ENCODE results near the gene TPO.
"Not testable (repeated sequence)": the region's sequence is repeated elsewhere in the genome, so short reads cannot be mapped to it uniquely, and the experiment has no call there.

Gene TPO

DNA sequence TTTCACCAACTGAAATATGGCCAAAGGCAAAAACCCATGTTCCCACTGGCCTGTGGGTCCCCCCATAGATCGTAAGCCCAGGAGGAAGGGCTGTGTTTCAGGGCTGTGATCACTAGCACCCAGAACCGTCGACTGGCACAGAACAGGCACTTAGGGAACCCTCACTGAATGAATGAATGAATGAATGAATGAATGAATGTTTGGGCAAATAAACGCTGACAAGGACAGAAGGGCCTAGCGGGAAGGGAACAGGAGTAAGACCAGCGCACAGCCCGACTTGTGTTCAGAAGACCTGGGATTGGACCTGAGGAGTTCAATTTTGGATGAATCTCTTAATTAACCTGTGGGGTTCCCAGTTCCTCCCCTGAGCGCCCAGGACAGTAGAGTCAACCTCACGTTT is 76.2 kb downstream of the TPO start:
- H3K79me2 ChIP-seq, result no peaks in the 10 kb centered on the region
- TF ChIP-seq, protein P1, sequence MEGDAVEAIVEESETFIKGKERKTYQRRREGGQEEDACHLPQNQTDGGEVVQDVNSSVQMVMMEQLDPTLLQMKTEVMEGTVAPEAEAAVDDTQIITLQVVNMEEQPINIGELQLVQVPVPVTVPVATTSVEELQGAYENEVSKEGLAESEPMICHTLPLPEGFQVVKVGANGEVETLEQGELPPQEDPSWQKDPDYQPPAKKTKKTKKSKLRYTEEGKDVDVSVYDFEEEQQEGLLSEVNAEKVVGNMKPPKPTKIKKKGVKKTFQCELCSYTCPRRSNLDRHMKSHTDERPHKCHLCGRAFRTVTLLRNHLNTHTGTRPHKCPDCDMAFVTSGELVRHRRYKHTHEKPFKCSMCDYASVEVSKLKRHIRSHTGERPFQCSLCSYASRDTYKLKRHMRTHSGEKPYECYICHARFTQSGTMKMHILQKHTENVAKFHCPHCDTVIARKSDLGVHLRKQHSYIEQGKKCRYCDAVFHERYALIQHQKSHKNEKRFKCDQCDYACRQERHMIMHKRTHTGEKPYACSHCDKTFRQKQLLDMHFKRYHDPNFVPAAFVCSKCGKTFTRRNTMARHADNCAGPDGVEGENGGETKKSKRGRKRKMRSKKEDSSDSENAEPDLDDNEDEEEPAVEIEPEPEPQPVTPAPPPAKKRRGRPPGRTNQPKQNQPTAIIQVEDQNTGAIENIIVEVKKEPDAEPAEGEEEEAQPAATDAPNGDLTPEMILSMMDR (IDR thresholded peaks at IDR 0.05), result no peak
- no peak overlapping the region for H3K27ac ChIP-seq
- no peak overlapping the region for H3K4me2 ChIP-seq (ENCODE audit: low read length)
- no peak overlapping the region for H3K4me3 ChIP-seq (ENCODE audit: low read depth, low read length)
- H3K9me3 ChIP-seq (ENCODE audit: control insufficient read depth, low read length), result no peaks in the 10 kb centered on the region
- no peaks in the 10 kb centered on the region for H3K4me1 ChIP-seq
- no peak overlapping the region for H3K9ac ChIP-seq
- H3K27me3 ChIP-seq (ENCODE audit: control insufficient read depth, insufficient read depth, low read length), result no peaks in the 10 kb centered on the region
- H3K36me3 ChIP-seq (ENCODE audit: control insufficient read depth, insufficient read depth, low read length), result no peaks in the 10 kb centered on the region
- H2AFZ ChIP-seq, result no peak overlapping the region

DNA sequence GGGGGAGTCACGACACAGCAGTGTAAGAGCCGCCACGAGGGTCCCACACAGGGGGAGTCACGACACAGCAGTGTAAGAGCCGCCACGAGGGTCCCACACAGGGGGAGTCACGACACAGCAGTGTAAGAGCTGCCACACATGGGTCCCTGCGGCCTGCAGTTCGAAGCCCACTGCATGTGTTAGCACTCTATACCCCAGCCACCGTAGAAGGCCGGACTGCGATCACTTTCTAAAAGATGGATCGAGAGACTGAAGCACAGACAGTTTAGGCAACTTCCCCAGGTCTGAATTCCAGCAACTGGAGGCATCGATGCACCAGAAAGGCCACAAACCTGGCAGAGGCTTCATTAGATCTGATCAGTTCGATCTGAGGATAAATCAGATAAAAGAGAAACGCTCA is 77.1 kb downstream of the TPO start:
- H3K9me3 ChIP-seq (ENCODE audit: control insufficient read depth, low read length); H3K27ac ChIP-seq; H3K9ac ChIP-seq; H3K4me3 ChIP-seq (ENCODE audit: low read depth, low read length); H3K36me3 ChIP-seq (ENCODE audit: control insufficient read depth, insufficient read depth, low read length); H3K4me2 ChIP-seq (ENCODE audit: low read length); H3K27me3 ChIP-seq (ENCODE audit: control insufficient read depth, insufficient read depth, low read length); H3K79me2 ChIP-seq; H2AFZ ChIP-seq; H3K4me1 ChIP-seq: not testable (repeated sequence)

DNA sequence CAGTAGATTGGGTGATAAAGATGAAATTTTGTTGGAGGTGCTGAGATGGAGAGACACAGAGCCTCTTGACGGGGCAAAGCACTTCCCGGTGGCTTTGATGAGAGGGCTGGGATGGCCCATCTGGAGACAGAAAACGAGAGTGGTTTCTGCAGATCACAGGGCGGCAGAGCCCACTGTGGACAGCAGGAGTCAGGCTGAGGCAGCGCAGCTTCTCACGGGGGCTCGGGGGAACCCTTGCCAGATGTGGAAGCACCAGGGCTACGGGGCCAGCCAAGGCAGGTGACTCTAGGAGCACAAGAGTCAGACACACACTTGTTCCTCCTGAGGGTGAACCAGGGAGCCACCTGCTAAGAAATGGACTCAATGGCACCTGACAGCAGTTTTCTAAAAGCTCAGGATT is 78.5 kb downstream of the TPO start:
- TF ChIP-seq, protein P1 (IDR thresholded peaks at IDR 0.05), result no peak
- Histone ChIP-seq H3K27me3 (ENCODE audit: control insufficient read depth, insufficient read depth, low read length) (no peaks in the 10 kb centered on the region), H3K79me2 (no peaks in the 10 kb centered on the region), H3K9me3 (ENCODE audit: control insufficient read depth, low read length) (no peaks in the 10 kb centered on the region), H3K36me3 (ENCODE audit: control insufficient read depth, insufficient read depth, low read length) (no peaks in the 10 kb centered on the region), H3K27ac (no peak overlapping the region), H3K9ac (no peak overlapping the region), H3K4me2 (ENCODE audit: low read length) (no peak overlapping the region), H3K4me1 (no peaks in the 10 kb centered on the region), H3K4me3 (ENCODE audit: low read depth, low read length) (no peak overlapping the region), H2AFZ (no peak overlapping the region)

DNA sequence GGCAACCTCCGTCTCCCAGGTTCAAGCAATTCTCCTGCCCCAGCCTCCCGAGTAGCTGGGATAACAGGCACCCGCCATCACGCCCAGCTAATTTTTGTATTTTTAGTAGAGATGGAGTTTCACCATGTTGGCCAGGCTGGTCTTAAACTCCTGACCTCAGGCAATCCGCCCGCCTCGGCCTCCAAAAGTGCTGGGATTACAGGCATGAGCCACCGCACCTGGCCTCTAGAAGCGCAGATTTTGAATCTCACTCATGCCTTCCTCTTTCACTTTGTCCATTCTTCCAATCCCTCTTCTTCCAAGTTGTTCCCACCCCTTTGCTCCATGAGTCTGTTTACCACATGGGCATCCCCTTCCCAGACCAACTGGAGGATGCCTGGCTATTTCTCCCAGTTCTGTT is 79.0 kb downstream of the TPO start:
- H3K79me2 ChIP-seq; H3K9ac ChIP-seq; H2AFZ ChIP-seq; H3K4me3 ChIP-seq (ENCODE audit: low read depth, low read length); H3K36me3 ChIP-seq (ENCODE audit: control insufficient read depth, insufficient read depth, low read length); H3K27ac ChIP-seq; H3K4me1 ChIP-seq; H3K27me3 ChIP-seq (ENCODE audit: control insufficient read depth, insufficient read depth, low read length); H3K4me2 ChIP-seq (ENCODE audit: low read length); H3K9me3 ChIP-seq (ENCODE audit: control insufficient read depth, low read length): not testable (repeated sequence)

DNA sequence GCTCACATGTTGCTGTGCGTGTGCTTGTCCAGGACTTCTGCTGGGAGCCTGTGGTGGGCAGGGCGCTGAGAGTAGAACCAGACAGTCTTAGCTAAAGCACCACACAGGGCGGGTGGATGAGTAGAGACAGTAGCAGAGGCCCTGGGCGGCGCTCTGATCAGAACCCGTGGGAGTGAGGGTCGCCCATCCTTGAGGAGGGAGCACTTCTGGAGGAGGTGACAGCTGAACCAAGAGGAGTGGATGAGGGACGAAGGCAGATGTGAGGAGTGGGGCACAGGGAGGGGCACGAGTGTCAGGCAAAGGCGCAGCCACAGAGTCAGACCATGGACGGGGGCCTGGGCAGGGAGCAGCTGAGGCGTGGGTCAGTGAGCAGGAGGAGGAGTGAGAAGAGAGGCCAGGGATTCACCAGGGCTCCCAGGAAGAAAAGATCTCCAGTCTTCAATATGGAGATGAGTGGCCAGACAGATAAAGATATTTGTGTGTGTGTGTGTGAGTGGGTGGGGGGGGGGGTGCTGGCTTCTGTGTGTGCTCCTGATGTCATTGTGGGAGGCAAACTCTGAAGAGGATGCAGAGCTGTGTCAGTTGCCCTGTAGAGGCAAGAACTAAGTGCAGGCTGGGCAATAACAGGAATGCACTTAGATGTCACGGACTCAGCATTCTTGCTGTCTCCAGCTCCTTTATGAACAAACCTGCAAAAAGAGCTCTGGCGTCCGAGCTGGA is 79.6 kb downstream of the TPO start:
- Histone ChIP-seq H3K36me3 (ENCODE audit: control insufficient read depth, insufficient read depth, low read length) (no peaks in the 10 kb centered on the region), H2AFZ (no peak overlapping the region), H3K27me3 (ENCODE audit: control insufficient read depth, insufficient read depth, low read length) (no peaks in the 10 kb centered on the region), H3K9me3 (ENCODE audit: control insufficient read depth, low read length) (no peaks in the 10 kb centered on the region), H3K4me1 (no peaks in the 10 kb centered on the region), H3K27ac (no peak overlapping the region), H3K4me2 (ENCODE audit: low read length) (no peak overlapping the region), H3K79me2 (no peaks in the 10 kb centered on the region), H3K9ac (no peak overlapping the region), H3K4me3 (ENCODE audit: low read depth, low read length) (no peak overlapping the region)
- TF ChIP-seq, protein P1 (IDR thresholded peaks at IDR 0.05), result no peak

All from parathyroid adenoma (tissue), 2 donors.